LNCaP clone FGC (cell line): ENCODE results near the gene ANO6.
"Not testable (repeated sequence)": the region's sequence is repeated elsewhere in the genome, so short reads cannot be mapped to it uniquely, and the experiment has no call there.

Source experiments
- DNase-seq: peaks from one replicate; pipeline ENCODE4 v3.0.0-alpha.2; 2011; ENCODE audit warnings: low read depth
- H3K4me3 ChIP-seq: 2 replicates; pipeline ENCODE4 v1.5.1; 2011; ENCODE audit warnings: mild to moderate bottlenecking, low read depth, low read length, control low read depth
- CTCF ChIP-seq: IDR thresholded peaks from 2 replicates; pipeline ENCODE4 v1.5.1; 2012; ENCODE audit warnings: mild to moderate bottlenecking; ENCODE audit not compliant: control insufficient read depth, insufficient read depth; ENCODE audit errors: extremely low read depth

Gene ANO6

GRCh38 chr12:45260854-45261253, 45.0 kb downstream of the ANO6 start:
- DNase-seq: no peak
- no peak overlapping the region for H3K4me3 ChIP-seq
- TF ChIP-seq CTCF: no peak

GRCh38 chr12:45262185-45262584, 46.3 kb downstream of the ANO6 start:
- not testable (repeated sequence) for H3K4me3 ChIP-seq, DNase-seq

GRCh38 chr12:45263587-45263986, 47.7 kb downstream of the ANO6 start:
- no peak for DNase-seq
- H3K4me3 ChIP-seq: no peak overlapping the region
- TF ChIP-seq CTCF: no peak

GRCh38 chr12:45268672-45269411, 52.9 kb downstream of the ANO6 start:
- peak; percentile 41 for TF ChIP-seq CTCF
- DNase-seq: no peak
- no peak overlapping the region for H3K4me3 ChIP-seq

GRCh38 chr12:45269412-45269751, 53.5 kb downstream of the ANO6 start:
- no peak for TF ChIP-seq CTCF
- H3K4me3 ChIP-seq: no peak overlapping the region
- no peak for DNase-seq

- no peak for TF ChIP-seq CTCF
- no peak for DNase-seq
- no peak overlapping the region for H3K4me3 ChIP-seq
Observed at GRCh38 chr12:45270951-45271350, 55.1 kb downstream of the ANO6 start.

- DNase-seq: no peak
- no peak for TF ChIP-seq CTCF
- no peak overlapping the region for H3K4me3 ChIP-seq
Observed at GRCh38 chr12:45273717-45274271, 57.9 kb downstream of the ANO6 start.
